Rectal smooth muscle tissue (tissue), 1 donor: Measurements from ENCODE around the gene ATP10B.

Source experiments
- H3K27ac ChIP-seq: one replicate; pipeline ENCODE4 v1.7.0; 2013; ENCODE audit warnings: low read depth, low read length, inconsistent platforms
- H3K27me3 ChIP-seq: one replicate; pipeline ENCODE4 v1.7.0; 2013; ENCODE audit warnings: low read length; ENCODE audit not compliant: control insufficient read depth, insufficient read depth
- H3K36me3 ChIP-seq: one replicate; pipeline ENCODE4 v1.7.0; 2013; ENCODE audit warnings: low read length; ENCODE audit not compliant: control insufficient read depth, insufficient read depth
- H3K4me1 ChIP-seq: one replicate; pipeline ENCODE4 v1.7.0; 2013; ENCODE audit warnings: low read length; ENCODE audit not compliant: control insufficient read depth, insufficient read depth
- H3K4me3 ChIP-seq: one replicate; pipeline ENCODE4 v1.7.0; 2013; ENCODE audit warnings: low read length
- H3K9ac ChIP-seq: one replicate; pipeline ENCODE4 v1.7.0; 2013; ENCODE audit warnings: low read length

Gene ATP10B

DNA sequence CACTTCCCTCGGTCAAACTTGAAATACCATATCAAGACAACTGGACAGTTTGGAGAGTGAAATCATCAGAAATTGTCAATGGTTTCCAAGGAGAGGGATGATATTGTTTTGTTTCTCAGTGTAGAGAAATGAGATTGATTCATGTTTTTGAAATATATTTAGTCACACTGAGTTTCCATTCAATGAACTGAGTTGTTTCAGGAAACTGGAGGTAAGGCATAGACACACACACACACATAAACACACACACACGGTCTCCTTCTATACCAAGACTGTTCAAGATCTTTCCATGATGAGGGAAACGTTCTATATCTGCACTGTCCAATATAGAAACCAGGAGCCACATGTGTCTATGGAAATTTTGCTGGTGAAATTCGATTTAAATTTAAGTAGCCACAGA, 247.5 kb downstream of the ATP10B start:
- Histone ChIP-seq H3K27ac (no peak overlapping the region), H3K36me3 (no peaks in the 10 kb centered on the region), H3K27me3 (no peaks in the 10 kb centered on the region), H3K4me3 (no peak overlapping the region), H3K9ac (no peak overlapping the region), H3K4me1 (no peaks in the 10 kb centered on the region)

DNA sequence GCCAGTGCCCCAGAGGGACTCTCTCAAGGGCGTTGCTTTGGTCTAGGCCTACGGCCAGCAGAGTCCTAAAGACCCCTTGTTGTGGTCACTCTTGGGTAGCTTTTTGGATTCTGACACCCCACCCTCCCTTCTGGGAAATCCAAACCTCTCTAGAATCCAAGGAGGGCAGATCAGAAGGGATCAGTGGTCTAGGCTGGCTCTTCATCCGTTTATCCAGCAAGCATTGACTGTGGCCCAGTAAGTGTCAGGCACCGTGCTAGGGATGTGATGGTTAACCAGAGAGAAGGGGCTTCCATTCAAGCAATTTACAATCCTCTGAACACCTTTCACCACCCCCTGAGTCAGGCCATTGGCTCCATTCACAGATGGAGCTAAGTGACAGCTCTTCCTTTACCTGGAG, 249.3 kb downstream of the ATP10B start:
- no peaks in the 10 kb centered on the region for H3K4me1 ChIP-seq
- H3K4me3 ChIP-seq = no peak overlapping the region
- H3K36me3 ChIP-seq = no peaks in the 10 kb centered on the region
- no peak overlapping the region for H3K9ac ChIP-seq
- no peaks in the 10 kb centered on the region for H3K27me3 ChIP-seq
- no peak overlapping the region for H3K27ac ChIP-seq

- no peak overlapping the region for H3K27ac ChIP-seq
- H3K9ac ChIP-seq = no peak overlapping the region
- no peaks in the 10 kb centered on the region for H3K36me3 ChIP-seq
- H3K4me3 ChIP-seq = no peak overlapping the region
- H3K27me3 ChIP-seq = no peaks in the 10 kb centered on the region
- no peaks in the 10 kb centered on the region for H3K4me1 ChIP-seq
Observed at GRCh38 chr5:160601046-160601445, 251.0 kb downstream of the ATP10B start.

GRCh38 chr5:160573318-160573717, 278.7 kb downstream of the ATP10B start:
- Histone ChIP-seq H3K27me3 (no peaks in the 10 kb centered on the region), H3K36me3 (no peaks in the 10 kb centered on the region), H3K27ac (no peak overlapping the region), H3K4me3 (no peak overlapping the region), H3K9ac (no peak overlapping the region), H3K4me1 (no peaks in the 10 kb centered on the region)

- Histone ChIP-seq H3K4me1 (no peaks in the 10 kb centered on the region), H3K27me3 (no peaks in the 10 kb centered on the region), H3K9ac (no peak overlapping the region), H3K4me3 (no peak overlapping the region), H3K36me3 (no peaks in the 10 kb centered on the region), H3K27ac (no peak overlapping the region)
Observed at GRCh38 chr5:160567031-160567705, 284.8 kb downstream of the ATP10B start.

- Histone ChIP-seq H3K27ac (no peak overlapping the region), H3K9ac (no peak overlapping the region), H3K4me3 (no peak overlapping the region), H3K4me1 (no peaks in the 10 kb centered on the region), H3K36me3 (no peaks in the 10 kb centered on the region), H3K27me3 (no peaks in the 10 kb centered on the region)
Observed at GRCh38 chr5:160565376-160565775, 286.6 kb downstream of the ATP10B start.

DNA sequence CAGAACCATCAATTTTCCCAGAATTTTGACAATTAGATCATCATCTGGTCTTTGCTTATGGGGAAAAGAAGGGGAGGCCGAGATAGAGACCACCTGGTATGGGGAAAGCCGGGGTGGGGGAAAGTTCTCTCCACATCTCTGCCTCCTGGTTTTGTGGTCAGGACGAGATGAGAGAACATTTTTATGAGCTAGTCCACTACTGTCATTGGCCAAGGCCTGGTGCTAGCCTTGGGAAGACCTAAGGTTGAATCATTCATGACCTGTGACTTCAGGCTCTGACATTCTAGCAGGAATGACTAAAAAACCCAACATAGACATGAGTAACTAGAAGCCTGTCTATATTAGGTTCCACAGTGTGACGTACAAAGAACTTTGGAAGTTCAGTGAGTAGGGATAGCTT, 295.2 kb downstream of the ATP10B start:
- Histone ChIP-seq H3K27ac (no peak overlapping the region), H3K36me3 (no peaks in the 10 kb centered on the region), H3K9ac (no peak overlapping the region), H3K4me3 (no peak overlapping the region), H3K27me3 (no peaks in the 10 kb centered on the region), H3K4me1 (no peaks in the 10 kb centered on the region)

GRCh38 chr5:160555971-160556631, 295.9 kb downstream of the ATP10B start:
- Histone ChIP-seq H3K27ac (no peak overlapping the region), H3K27me3 (no peaks in the 10 kb centered on the region), H3K4me3 (no peak overlapping the region), H3K4me1 (no peaks in the 10 kb centered on the region), H3K9ac (no peak overlapping the region), H3K36me3 (no peaks in the 10 kb centered on the region)

DNA sequence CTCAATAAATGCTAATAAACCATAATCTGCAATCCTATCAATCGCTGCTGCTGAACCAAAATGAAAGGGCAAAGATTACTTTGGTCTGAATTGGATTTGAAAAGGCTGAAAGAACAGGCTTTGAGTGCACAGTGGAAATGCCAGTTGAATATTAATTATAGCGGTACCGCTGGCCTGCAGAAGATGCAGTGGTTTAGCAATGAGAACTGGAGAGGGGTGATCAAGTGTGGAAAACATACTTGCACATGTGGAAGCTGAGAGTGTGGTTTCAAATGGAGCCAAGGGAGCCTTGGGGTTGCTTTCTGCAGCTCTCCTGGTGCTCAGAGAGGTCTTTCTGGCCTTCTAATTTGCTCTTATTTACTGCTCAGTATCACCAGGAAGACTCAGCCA, 296.4 kb downstream of the ATP10B start:
- Histone ChIP-seq H3K27ac (no peak overlapping the region), H3K27me3 (no peaks in the 10 kb centered on the region), H3K9ac (no peak overlapping the region), H3K4me1 (no peaks in the 10 kb centered on the region), H3K36me3 (no peaks in the 10 kb centered on the region), H3K4me3 (no peak overlapping the region)

GRCh38 chr5:160550075-160550474, 301.9 kb downstream of the ATP10B start:
- Histone ChIP-seq H3K27ac (no peak overlapping the region), H3K4me3 (no peak overlapping the region), H3K27me3 (no peaks in the 10 kb centered on the region), H3K9ac (no peak overlapping the region), H3K36me3 (no peaks in the 10 kb centered on the region), H3K4me1 (no peaks in the 10 kb centered on the region)

GRCh38 chr5:160548949-160549645, 302.9 kb downstream of the ATP10B start:
- Histone ChIP-seq H3K4me1 (no peaks in the 10 kb centered on the region), H3K9ac (no peak overlapping the region), H3K4me3 (no peak overlapping the region), H3K36me3 (no peaks in the 10 kb centered on the region), H3K27ac (no peak overlapping the region), H3K27me3 (no peaks in the 10 kb centered on the region)

GRCh38 chr5:160547872-160548271, 304.1 kb downstream of the ATP10B start:
- Histone ChIP-seq H3K36me3 (no peaks in the 10 kb centered on the region), H3K27me3 (no peaks in the 10 kb centered on the region), H3K4me1 (no peaks in the 10 kb centered on the region), H3K27ac (no peak overlapping the region), H3K9ac (no peak overlapping the region), H3K4me3 (no peak overlapping the region)

DNA sequence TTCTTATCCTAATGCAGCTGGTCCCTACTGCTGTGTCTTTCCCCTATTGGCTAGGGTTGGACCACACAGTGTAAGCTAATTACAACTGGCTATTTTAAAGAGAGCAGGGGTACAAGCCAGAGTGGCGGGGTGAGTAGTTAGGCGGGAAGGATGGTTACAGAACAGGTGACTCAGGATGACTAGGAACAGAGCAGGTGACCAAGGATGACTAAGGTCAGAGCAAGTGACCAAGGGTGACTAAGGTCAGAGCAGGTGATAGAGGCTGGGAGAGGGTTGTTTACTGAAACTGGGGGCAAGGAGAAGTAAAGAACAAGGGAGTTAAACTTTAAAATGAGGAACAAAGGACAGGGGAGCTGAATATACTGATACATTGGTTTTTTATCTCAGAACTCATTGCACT, 304.9 kb downstream of the ATP10B start:
- H3K27ac ChIP-seq = no peak overlapping the region
- H3K4me1 ChIP-seq = no peaks in the 10 kb centered on the region

More for the DNA sequence above, 304.9 kb downstream of the ATP10B start:
- no peaks in the 10 kb centered on the region for H3K36me3 ChIP-seq
- H3K27me3 ChIP-seq = no peaks in the 10 kb centered on the region
- H3K4me3 ChIP-seq = no peak overlapping the region
- no peak overlapping the region for H3K9ac ChIP-seq
